Measurements from ENCODE around the gene COMT.

The COMT gene

DNA sequence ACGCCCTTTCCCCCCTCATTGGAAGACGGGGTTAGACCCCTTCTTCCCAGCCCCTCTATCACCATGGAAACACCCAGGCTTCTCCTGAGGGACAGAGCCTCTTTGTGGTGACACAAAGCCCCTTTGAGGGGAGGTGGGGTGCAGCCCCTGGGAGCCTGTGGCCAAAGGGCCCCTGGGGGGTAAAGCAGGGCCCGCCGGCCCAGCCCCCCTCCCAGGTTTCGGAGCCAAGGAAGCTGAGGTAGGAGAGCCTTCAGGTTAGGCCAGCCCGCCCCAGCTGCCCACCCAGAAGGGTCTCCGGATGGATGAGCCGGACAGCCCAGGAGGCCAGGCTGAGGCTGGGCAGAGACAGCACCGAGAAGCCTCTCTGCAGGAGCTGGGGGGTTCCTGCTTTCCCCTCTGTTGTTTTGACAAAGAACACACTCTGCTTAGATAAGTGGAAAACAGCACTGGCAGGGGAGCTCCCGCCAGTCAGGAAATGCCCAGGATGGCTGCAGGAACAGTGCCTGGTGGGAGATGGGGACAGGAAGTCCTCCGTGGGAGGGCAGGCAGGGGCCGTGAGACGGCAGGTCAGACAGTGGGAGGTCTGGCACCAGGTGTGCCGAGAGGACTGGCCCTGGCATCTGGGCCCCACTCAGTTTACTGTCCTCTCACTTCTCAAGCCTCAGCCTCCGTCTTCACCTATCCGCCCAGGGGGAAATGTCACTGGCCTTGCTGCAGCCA lies 56.8 kb downstream of the COMT start:
- no peak for DNase-seq

DNA sequence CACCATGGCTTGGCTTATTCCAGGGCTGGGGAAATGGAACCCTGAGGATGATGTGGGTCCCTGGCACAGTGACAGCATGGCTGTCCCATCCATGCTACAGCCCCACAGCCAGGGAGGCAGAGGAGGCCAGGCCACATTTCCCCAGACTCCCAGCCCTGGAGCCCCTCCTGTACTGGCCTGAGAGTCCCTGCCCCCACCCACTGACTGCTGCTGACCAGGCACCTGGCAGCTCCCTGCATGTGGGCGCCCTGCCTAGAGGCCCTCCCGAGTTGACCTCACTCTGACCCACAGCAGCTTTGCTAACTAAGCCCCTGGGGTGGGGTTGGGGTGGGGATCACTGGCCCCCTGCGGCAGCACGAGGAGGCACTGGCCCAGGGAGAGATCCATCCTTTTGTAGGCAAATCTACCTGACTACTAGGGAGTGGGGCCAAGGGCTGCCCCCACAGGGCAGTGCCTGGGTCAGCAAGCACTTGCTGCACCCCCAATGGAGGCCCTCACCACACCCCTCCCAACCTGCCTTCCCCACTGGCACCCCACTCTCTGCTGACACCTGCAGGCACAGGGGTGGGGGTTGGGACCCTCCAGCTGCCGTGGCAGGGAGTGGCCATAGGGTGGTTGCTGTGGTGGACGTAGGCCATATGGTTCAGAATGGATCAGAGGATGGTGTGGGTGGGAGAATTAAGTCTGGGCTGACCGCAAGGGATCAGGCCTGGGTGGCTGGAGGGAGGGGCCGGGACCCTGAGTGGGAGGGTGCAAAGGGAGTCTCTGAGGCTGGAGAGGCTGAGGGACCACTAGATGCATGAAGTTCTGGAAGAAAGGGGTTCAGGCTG lies 57.6 kb downstream of the COMT start:
- DNase-seq = no peak

DNA sequence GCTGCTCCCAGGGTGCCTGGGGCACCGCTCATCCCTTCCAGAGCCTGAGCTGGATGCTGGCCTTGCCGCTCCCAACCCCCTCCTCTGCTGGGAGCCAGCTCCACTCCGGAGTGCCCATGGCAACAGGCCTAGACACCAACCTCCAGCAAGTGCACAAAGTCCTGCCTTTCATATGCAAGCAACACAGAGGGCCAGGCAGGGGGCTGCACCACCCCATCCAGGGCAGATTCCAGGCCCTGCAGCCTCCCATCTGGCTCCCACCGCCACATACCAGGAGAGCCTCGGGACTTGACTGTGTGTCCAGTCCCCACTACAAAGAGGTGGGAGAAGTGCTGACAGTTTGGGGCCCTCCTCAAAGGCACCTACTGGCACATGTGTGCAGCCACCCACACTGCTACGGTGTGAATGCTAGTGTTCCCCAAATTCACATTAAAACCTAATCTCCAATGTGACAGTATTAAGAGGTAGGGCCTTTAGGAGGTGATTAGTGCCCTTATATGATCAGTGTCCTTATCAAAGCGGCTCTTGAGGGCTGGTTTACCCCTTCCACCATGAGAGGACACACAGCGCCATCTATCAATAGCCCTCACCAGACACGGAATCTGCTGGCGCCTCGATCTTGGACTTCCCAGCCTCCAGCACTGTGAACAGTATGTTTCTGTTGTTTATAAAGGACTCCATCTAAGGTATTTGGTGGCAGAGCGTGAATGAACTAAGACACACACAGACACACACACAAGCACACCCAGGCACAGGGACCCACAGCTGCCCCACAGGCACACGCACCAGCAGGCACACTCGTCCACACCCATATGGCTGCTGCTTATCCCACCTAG lies 58.9 kb downstream of the COMT start:
- DNase-seq = no peak

DNA sequence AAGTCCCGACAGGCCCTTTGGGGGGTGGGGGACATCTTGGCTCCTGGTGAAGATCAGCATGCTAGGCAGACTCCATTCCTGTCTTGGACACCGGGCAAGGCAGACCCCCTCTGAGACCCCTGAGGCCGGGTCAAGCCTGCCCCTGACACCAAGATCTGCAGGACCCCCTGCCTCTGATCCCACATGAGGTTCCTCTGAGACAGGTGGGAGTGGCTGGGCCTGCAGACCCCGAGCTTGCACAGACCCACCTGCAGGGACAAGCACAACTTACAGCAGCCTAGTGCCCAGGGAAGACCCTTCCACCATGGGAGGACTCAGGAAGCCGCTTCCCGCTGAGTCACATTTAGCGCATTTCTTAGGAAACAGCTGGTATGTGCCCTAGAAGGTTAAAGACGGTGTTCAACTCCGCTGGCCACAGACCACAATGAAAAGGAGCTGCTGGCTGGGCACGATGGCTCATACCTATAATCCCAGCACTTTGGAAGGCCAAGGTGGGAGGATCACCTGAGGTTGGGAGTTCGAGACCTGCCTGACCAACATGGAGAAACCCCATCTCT lies 59.6 kb downstream of the COMT start:
- DNase-seq = no peak

DNA sequence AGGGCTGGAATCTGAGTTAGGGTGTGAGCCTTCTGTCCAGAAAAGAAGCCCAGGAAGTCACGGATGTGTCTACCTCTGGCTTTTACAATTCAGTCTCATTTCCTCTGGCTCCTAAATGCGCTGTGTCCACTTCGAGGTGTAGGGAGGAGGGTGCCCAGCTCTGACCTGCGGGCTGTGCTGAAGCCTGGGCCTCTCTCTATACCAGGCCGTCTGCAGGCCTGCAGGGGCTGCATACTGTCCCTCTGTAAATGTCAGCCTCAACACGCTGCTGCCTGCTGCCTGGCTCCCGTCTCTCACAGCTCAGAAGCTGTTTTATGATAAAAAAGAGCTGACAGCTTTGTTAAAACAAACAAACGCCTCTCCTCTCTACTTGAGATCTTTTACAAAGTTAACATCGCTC lies 60.6 kb downstream of the COMT start:
- DNase-seq = no peak

DNA sequence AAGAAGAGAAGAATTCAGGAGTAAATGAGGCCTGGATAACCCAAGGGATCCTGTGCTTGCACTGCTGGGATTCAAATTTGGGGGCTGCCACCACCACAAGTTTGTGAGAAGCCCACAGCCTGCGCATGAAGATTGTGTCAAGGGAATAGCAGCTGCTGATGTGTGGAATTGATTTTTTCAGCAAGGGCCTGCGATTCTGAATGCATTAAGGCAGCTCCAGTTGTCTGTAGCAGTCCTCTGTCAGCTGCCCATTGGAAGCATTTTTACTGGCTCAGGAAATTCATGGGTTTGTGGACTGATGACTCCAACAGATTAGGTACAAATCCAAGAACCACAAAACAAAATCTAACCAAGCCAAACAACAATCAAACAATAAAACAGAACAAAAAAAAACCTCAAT lies 61.1 kb downstream of the COMT start:
- no peak for DNase-seq

DNA sequence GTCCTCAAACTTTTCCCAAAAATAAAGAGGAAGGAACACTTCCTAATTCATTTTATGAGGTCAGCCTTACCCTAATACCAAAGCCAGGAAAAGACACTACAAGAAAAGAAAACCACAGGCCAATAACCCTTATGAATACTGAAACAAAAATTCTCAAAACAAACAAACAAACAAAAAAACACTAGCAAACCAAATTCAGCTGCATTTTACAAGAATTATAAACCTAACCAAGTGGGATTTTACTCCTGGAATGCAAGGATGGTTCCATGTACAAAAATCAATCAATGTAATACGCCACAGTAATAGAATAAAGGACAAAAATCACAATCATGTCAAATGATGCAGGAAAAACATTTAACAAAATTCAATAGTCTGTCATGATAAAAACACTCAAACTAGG lies 61.7 kb downstream of the COMT start:
- DNase-seq = no peak

DNA sequence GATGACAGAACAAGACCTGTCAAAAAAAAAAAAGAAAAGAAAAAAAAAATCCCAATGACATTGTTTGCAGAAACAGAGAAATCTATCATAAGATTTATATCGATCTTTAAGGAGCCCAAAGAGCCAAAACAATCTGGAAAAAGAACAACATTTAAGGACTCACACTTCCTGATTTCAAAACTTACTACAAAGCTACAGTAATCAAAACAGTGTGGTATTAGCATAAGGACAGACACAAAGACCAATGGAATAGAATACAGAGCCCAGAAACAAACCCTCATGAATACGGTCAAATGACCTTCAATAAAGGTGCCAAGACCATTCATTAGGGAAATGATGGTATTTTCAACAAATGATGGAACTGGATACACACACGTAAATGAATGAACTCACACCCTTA lies 62.9 kb downstream of the COMT start:
- DNase-seq = no peak

DNA sequence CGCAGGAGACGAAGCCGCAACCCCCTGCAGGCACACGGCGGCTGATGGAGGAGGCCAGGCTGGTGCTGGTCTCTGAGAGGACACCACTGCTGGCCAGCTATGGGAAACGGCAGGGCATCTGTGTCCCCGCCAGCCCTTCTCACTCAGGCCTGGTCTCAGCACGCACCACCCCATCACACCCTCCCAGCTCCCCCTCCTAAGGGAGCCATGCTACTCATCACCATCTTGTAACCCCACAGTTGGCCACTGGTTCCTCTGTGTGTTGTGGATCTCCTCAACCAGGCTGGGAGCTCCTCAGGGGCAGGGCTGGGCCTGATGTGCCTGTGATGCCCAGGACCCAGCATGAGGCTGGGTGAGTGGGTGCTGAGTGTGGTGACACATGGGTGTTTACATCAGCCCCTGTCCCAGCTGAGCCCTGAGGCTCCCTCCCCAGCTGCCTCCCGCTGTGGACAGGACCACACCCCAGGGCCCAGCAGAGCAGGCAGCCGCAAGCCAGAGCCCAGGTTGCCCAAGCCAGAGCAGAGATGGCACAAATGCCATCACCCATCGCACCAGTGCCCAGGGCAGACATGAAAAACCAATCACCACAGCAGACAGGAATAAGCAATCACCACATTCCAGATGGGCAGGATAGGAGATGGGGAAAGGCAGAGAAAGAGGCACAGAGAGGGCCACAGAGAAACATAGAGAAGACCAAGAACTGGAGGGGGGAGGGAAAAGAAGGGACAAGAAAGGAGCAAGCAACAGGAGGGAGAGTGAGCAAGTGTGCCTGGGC lies 66.8 kb downstream of the COMT start:
- DNase-seq = no peak

DNA sequence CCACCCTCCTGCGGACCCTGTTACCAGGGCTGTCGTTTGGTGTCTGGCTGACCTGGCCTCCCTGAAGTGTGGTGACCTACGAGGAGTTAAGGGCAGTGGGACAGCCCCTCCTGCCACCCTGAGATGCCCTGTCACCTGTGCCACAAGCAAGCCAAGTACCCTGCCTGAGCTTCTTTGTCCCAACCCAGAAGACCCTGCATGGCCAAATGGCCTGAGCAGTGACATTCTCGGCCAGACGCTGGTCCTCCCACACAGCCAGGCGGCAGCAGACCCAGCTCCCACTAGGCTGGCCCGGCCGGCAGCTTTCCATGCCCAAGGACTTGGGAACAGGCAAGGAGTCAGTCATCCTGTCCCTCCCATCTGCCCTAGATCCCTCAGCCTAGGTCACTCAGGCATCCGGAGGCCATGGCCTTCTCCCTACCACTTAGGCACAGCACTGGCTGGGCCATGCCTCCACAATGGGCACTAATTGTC lies 67.5 kb downstream of the COMT start:
- DNase-seq = no peak

DNA sequence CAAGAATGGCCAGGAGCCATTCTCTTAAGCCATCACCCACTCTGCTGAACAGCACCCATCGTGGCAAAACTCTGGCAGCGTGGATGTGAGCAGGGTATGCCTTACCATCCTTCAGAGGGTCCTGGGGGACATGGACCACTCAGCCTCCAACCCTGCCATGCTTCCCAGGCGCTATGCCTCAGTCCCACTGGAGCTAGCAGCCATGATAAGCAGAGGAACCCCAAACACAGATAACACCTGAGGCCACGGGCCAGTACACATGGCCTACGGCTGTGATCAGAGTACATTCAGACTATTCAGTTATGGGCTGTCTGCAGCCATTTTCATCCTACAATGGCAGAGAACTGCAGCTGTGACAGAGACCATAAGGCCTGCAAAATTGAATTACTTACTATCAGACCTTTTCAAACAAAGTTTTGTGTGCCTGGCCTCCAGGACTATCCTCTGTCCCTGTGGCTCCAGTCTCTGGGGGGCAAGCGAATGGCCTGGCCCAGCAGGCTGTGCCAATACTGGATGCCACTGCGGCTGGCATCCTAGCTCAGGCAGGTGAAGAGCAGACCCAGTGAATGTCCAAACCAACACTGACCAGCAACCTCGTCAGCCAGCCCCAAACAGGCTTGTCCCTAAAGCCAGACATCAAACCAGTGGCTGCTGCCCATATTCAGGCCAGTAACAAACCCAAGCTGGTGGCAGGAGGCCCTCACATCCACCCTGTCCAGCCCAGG lies 68.2 kb downstream of the COMT start:
- DNase-seq = no peak

DNA sequence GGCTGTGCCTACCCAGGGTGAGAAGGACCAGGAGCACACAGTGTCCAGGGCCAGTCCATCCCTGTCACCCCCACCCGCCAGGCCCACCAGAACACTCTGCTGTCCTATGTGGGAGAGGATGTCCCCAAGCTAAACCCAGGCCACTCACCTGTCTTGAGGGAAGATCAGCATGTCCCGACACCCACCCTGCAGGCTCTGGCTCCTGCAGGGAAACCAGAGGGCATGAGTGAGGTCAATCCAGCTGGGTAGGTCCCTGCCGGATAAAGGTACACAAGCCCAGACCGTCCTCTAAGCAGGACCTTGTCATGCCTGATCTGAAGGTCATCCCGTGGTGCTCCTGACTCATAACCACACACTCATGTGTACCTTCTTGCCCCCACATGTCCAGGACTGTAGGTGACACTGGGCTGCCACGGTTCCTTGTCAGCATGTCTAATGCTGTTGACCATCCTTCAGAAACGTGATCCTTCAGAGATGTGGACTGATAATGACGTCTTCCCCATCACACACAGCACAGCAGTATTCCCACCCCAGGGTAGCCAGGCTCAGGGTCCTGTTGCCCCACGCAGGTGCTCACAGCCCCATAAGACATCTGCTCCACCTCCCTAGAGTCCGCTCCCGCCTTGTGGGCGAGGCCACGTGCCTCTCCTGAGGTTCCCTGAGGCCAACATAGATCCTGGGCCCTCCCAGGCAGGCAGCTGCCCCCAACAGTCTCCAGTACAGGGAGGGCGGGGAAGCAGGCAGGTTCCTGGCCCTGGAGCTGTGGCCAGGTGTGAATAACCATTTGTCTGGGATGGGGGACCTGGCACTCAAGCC lies 68.9 kb downstream of the COMT start:
- no peak for DNase-seq

DNA sequence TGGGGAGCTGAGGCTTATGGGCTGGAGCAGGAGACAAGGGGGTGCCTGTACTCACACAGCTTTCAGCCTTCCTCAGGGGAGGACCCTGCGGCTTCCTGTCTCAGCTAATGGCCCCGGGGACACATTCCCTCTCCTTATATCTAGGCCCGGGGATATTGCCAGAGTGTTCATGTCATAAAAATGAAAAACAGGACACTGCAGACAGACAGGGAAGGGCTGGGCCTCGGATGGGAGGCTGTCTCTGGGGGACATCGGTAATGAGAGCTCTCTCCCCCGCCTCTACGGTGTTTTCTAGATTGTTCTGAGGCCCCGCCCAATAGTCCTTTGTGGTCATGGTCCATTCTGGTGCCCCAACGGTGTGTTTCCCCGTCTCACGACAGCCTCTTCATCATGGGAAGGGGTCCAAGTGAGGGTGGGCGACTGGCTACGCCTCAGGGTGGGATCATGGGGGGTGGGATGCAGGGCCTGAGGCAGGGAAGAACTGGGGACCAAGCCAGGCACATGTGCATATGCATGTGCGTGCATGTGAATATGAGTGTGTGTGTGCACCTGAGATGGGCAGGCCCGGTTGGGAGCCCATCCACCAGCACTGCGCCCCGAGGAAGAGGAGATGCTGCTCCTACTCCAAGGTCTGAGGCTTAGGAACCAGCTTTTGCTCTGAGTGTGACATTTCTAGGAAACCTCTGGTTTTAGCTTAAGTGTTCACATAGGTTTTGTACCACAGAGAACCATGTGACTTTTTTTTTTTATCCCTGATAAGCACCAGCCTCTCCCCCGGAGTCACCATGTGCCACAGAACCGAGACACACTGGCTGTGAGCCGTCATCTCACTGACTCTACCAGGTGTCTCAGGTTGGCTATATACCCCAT lies 69.8 kb downstream of the COMT start:
- no peak for DNase-seq

DNA sequence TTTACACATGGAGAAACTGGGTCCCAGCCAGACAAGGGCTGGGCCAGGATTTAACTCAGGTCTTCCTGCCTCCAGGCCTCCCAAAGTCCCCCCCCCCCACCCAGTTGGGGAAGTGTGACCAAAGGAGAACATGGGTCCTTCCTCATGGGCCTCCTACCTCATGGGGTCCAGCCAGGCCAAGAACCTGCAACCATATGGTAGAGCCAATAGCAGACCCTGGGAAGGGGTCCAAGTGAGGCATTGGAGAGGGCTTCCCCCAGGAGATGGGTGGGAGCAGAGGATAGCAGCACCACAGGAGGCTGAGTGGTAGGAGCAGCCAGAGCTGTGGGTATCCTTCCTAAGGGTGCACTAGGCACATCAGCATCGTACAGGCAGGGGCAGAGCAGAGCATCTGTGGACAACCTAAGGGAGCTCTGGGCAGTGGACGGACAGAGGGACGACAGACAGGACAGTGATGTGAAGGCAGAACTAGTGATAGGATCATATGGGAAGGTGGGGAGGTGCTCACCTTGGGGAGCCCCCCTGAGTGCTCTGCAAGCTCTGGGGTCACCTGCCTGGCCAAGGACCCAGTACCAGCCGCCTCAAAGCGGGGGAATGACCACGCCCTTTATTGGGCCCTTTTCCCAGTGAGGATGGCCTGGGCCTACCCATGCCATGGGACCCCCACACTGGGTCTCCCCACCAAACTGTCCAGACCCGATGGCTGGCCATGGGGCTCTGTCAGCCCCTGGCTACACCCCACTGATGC lies 70.6 kb downstream of the COMT start:
- no peak for DNase-seq

DNA sequence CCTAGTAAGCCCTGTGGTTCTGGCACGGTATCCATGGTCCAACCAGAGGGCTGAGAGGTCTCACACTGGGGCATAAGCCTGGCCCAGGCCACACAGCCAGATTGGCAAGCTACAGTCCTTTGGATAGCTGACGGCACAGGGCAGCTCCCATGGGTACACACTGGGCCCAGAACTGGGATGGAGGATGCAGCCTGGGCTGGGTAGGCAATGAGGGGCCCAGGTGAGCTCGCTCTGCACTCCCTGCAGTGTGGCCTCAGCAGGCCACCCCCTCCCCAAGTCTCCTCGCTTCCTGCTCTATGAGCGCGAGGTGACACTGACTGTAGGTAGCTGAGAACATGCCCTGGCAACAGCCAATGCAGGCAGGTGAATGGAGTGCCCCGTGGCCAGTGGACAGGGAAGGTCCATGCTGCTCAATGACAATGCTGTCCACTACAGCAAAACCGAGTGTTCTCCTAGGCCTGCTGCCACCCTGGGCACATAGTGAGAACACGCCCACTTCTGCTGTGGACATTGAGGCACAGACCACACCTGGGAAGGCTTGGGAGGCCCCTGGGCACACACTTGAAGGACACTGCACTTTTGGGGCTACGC lies 71.3 kb downstream of the COMT start:
- DNase-seq = no peak

DNA sequence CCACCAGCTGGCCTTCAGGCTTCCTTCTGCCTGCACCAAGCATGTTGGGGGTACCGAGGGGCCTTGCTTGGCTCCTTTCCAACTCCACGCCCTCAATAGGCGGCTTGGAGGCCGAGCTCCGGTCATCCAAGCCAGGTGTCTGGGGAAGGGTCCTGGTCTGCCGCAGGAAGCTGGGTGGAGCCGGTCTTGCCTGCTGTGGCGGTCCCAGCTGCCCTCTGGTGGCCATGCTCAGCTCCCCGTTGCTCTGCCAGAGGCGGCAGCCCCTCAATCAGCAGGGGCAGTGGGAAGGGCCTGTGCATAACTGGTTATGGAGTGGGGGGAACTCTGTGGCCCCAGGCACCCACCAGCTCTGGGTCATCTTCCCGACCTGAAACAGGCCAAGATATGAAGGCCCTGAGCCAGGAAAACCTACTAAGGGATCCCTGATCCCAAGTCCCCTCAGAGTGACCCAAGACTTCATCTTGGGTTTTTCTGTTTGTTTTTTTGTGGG lies 71.9 kb downstream of the COMT start:
- DNase-seq = peak; percentile 28

DNA sequence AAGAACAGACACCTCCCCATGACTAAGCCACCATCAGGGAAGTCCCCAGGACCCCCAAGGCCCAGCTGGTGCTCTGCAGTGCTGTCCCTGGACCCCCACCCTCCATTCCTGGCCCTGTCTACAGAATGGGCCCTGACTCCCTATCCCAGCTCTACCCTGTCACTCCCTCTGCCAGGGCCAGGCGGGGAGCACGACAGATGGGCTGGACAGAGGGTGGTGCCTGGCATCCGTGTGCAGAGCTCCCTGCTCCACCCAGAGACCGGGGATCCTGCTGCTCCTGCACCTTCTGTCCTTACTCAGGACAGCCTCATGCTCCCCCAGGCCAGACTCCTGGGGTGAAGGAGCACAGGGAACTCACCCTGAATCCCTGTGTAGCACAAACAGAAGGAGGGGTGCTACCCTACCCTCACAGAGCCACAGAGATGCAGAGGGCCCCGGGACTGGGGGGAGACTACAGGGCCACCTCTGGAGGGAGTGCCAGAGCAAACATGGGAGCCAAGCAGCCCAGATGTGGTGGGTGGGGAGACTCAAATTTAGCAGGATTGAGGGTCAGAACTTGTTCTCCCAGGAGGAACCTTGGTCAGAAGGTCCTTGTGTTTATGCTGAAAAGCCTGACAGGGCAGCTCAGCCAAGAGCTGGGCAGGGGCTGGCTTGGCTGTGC lies 73.1 kb downstream of the COMT start:
- no peak for DNase-seq

DNA sequence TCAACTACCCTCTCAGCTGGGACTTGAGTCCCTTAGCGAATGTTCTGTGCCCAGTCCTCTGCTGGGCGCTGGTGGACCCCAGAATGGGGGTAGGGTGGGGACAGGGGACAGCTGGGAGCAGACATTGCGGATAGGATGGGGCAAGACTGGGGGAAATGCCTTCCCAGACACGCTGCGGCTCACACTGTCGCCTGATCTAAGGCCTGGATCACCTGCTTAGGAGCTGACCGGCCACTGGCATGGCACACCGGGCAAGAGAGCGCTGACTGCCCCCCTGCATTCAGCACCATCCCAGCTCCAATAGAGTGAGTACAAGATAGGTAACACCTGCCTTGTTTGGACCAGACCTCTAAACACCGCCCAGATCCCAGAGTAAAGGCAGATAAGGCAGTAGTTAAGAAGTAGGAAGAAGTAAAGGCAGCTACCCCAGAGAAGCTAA lies 73.6 kb downstream of the COMT start:
- DNase-seq = no peak
